ENCODE measurements around the gene PLXDC2.

Gene PLXDC2

DNA sequence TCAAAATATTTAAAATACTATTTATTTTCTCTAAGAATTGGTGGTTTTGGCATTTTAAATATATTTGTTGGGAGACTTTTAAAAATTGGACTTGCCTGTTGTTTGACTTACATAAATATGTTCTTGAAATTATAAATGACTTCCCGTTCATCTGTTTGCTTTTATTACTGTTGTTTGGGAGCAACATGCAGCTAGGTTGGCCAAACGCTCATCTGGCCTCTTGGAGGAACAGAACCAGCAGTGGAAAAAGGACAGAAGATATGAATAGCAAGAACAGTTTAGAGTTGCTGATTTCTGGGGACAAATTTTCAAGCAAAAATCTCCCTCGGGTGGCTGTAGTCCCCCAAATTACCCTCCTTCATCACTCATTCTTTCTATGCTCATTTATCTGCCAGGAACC, 41.6 kb downstream of the PLXDC2 start:
- DNase-seq (ENCODE audit: low read depth in 2 of 2), result no peak

DNA sequence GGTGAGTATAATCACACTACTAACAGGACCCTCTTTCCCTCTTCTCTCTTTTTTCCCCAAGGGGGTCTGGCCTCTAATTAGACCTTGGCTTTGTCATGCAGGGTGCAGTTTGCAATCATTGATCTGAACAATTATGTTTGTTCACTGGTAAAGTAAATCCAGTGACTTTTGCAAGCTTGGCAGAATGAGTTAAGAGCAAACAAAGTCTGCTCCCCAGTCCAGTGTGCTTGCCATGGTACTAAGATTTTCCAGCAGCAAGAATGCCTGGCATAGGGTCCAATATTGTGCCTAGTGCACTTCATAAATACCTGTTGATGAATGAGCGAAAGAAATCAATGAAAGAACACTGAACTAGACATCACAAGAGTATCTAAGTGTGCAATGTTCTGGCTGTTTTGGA, 43.9 kb downstream of the PLXDC2 start:
- no peak for DNase-seq (ENCODE audit: low read depth in 2 of 2)

DNA sequence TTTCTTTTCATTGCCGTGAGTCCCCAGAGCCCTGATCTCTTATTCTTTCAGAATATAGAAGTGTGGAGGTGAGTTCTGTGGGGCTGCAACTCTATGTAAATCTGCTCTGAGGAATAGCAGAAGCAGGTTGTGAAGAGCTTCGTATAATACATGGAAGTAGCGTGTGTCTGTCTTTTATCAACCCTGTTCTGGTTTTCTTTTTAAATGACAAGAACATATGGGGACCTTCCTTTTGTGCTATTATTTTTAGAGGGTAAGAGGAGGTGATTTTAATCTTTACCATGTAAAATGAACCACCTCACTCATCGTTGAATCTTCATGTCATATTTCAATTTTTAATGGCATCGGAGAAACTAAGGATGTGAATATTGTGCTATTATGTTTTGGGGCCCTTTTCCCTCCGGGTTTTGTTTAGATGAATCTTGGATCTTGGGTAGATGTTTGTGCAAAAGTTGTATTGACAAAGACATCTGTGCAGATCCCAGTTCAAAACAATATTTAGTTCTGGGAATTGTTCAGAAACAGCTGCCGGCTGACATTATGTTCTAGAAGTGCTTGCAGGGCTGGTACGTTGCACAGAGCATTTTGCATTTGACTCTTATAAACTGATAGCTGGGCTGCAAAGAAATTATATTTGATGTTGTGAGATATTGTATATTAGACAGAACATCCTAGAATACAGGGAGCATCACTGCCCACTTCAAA, 46.7 kb downstream of the PLXDC2 start:
- no peak for DNase-seq (ENCODE audit: low read depth in 2 of 2)

DNA sequence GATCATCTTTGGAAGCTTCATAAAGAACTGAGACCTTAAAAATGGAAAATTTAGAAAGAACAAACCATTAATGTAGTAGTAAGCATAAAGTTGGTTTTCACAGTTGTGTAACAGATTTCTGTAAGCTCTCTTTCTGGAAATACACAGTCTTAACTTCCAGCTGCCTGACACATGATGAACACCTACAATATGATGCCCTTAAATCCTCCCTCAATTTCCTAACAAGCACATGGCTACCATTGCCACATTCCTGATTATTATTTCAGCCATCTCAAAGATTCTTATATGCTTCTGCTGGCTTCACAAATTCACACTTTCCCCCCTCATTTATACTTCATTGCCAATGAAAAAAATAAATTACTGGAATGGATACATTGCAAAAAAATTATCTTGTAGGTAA, 49.4 kb downstream of the PLXDC2 start:
- no peak for DNase-seq (ENCODE audit: low read depth in 2 of 2)

DNA sequence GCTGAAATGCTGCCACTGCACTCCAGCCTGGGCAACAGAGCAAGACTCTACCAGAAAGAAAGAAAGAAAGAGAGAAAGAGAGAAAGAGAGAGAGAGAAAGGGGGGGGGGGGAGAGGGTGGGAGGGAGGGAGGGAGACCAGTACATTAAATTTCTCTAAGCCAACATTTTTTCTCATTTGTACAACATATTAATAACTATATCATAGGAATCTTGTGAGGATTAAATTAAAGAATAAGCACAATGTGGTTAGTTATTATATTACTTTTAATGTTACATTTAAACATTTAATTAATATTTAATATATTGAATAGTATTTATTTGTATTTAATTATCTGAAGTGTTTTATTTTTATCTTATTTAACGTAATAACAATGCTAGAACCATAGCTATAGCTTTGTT, 53.1 kb downstream of the PLXDC2 start:
- no peak for DNase-seq (ENCODE audit: low read depth in 2 of 2)

DNA sequence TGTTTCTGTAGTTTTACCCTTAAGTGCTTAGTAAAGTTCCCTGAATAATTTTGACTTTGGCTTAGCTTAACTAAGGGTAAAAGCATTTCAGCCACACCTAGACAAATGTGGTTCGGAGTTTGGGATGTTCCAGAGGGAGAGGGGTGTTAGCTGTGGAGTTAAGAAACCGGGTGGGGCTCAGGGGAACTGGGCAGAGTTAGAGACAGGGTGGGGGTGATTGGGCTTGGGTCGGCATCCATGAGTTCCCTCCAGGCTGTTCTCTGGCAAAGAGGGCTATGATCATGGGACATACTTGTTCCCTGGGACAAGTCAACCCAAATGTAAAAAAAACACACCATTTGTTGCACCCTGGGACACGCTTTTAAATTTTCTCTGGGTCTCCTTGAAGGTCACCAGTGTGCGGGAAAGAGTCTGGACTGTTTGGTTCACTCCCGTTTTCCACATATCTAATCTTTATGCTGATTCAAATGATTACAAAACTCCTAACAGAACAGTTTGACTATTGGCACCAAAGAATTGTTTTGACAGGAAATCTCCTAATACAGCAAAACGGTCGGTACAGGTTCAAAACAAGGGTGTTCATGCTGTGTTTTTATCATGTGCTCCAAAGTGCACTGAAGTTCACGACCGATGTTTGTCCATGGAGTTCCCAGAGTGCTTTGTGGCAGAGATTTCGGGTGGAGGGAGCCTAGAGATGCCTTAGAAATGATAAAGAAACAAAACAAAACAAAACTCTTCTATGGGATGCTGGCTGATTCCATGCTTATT, 56.5 kb downstream of the PLXDC2 start:
- DNase-seq (ENCODE audit: low read depth in 2 of 2), result no peak

DNA sequence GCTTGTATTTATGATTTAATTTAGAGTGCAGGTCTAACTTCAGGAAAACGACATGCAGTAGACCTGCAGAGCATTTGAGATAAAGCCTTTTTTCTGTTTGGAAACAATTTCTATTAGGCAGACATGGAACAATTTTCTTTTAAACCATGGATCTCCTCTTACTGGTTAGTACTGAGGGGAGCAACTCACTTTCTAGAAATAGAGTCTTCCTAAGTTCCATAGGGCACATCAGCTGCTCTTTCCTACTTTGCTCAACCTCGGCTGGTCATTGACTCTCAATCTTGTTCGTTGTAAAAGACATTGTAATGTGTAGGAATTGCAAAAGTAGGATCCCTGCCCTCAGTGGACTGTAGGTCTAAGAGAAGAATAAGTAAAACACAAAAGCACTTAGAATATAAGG, 58.0 kb downstream of the PLXDC2 start:
- DNase-seq (ENCODE audit: low read depth in 2 of 2), result no peak

DNA sequence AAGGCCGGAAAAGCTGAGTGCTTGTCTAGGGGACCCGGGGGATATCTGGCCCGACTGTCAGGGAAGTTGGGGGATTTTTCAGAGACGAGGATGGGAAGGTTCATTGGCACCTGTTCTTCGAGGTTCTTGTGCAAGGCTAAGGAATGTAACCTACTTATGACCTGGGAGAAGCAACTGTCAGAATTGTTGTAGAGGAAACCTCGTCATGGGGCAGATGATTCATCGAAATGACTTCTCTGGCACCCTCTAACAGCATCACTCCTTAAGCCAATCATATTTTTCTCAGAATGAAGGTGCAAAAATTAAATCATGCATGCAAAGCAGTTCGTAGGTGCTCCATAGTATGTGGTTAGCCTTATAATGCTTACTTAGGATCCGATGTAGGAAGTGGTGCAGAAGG, 58.6 kb downstream of the PLXDC2 start:
- DNase-seq (ENCODE audit: low read depth in 2 of 2), result no peak

DNA sequence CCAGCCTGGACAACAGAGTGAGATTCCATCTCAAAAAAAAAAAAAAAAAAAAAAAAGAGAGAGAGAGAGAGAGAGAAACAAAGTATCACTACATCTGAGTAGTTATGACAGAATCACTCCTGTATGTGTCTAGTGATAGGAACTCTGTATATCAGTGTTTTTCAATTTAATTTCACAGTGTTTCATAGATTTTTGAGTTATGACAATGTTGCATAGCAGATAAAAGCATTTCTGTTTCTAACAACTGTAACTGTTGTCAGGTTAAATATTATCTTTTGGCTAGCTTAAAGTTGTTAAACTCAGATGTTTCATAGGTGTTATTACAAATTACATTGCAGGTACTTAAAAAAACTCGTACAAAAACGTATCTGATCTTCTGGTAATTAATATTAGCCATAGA, 60.3 kb downstream of the PLXDC2 start:
- DNase-seq (ENCODE audit: low read depth in 2 of 2), result no peak

DNA sequence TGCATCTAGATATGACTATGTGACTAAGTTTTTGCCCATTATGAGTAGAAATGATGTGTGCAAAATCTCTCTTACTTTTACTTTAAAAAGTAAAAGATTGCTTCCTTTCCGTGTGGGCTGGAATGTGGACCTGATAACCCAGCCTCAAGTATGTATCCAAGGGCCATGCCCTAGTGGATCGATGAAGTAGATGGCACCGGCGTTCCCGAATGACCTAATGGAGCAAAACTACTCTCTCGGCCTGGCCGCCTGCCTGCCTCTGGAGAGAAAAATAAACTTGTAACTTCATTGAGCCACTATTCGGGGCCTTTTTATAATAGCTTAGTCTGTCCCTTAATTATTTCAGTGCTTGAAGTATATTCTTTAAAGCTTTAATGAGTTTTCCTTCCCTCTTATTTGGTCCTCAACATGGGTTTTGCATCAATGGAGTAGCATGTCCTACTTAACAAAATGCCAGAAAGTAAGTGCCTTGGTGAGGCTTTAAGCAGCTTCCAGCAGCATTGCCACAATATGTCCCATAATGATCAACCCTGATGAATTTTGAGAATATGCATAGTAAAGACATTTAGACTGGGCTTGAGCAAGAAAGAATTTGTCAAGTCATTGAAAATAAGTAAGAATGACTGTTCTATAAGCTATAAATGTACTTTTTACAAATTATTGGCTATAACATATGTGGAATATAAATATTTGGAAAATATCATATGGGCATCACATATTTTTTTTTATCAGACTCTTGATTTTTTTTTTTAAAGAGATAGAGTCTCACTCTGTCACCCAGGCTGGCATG, 61.4 kb downstream of the PLXDC2 start:
- no peak for DNase-seq (ENCODE audit: low read depth in 2 of 2)

DNA sequence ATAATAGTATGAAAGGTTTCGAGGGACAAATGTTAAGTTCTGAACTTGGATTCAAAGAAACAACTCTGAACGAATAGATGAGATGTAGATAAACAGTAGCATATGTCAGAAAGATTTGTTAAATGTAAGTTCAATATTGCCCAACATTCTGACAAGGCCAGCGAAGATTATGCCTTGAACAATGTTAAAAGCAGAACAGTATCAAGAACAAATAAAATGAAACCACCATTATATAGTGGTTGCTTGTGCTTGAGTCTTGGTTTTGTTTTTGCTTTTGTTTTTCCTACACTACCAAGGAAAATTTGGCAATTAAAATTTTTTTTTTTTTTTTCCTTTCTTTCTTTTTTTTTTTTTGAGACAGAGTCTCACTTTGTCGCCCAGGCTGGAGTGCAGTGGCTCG, 66.4 kb downstream of the PLXDC2 start:
- no peak for DNase-seq (ENCODE audit: low read depth in 2 of 2)

DNA sequence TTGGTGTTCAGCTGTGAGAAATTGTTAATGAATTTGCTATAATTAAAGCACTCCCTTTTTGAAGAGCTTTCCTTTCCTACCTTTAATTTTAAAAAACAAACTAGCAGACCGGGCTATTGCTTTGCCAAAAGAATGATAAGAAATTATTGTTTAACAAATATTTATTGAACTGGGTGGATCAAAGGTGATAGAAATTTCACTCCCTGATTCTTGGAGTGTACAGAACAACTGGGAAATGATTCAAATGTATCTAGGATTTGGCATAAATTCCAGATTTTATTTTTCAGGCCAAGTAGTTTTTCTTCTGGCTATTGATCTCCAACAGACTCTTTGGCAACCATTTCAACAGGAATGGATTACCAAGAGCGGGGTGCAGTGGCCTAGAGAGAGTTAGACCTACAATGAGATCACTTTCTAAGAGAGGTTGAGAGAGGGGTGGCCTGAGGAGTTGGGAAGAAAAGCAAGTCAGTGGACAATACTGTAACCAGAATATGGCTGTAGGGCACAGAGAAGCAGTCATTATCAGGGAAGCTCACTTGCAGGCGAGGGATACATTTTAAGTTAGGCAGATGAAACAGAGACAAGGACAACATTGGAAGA, 71.9 kb downstream of the PLXDC2 start:
- DNase-seq (ENCODE audit: low read depth in 2 of 2), result no peak

DNA sequence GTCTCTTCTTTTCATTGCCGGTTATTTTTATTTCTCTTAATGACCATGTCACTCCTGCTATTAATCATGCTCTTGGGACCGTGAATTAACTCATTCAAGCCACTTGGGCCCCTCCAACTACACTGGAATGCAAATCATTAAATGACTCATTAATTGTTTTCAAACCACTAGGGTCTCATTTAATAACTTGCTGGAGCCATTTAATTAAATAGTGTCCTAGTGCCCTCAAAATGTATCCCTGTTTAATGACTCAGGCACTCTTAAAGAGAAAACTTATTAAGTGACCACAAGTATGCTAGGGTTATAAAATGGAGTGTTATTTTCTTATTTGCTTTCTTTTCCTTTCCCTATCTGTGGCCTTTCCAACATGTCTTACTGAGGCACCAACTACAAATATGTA, 73.0 kb downstream of the PLXDC2 start:
- no peak for DNase-seq (ENCODE audit: low read depth in 2 of 2)

DNA sequence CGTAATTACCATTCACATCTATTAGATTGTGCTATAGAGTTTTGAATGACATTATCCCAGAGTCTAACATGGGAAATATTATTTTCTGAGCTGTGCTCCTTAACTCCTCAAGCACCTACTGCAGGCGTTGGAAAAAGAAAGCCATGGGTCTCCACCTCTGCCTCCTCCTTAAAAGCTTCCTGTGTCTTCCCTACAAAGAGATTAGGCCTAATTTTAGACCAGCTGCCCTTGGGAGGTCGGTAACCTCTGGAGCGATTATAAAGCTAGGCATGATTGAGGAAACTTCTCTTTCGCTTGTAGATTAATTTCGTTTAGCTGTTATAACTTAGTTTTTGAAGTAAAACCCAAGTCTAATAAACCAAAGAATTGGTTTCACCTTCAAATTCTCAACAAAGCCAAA, 75.2 kb downstream of the PLXDC2 start:
- DNase-seq (ENCODE audit: low read depth in 2 of 2), result no peak

DNA sequence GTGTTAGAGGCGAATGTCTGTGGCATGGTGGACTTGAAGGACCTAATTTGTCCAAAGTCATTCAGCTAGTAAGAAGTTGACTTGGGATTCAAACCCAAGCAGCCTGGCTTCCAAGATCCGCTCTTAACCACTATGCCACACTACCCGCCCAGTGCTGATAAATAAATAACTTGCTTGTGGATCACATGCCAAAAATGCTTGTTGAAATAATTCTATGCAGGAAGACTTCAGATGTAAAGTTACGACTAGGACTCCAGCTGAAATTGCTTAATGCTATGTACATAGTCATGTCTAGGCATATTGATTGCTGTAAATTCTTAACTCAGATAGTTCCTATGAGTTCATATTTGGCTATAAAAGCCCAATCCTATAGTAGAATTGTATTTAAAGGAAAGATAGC, 76.0 kb downstream of the PLXDC2 start:
- no peak for DNase-seq (ENCODE audit: low read depth in 2 of 2)

DNA sequence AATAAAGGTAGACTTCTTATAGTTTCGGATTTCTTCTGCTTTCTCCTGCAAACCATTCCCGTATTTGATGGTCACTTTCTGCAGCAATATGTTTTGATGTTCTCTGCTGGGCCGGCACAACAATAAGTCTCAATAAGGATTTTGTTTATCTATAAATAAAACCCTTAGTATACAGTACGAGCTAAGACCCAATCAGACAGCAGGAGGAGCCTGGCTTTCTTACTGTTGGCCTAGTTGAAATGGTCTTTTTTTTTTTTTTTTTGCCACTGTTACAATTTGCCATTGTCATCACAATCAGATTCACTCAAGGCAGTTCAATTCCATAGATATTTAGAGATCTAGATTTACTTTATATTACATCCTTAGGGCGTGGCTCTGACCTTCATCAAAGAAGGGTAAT, 76.4 kb downstream of the PLXDC2 start:
- DNase-seq (ENCODE audit: low read depth in 2 of 2), result no peak

DNA sequence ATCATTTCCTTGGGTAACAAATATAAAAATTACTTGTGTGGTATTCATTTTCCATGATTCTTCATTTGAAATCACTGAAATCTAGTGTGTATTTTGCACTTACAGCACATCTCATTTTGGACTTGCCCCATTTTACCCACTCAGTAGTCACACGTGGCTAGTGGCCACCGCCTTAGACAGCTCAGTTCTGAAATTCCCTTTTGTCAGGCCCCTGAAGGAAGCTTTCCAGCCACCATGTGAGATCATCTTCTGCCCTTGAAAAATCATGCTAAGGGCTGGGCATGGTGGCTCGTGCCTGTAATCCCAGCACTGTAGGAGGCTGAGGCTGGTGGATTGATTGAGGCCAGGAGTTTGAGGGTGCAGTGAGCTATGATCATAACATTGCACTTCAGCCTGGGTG, 79.3 kb downstream of the PLXDC2 start:
- DNase-seq (ENCODE audit: low read depth in 2 of 2), result no peak

DNA sequence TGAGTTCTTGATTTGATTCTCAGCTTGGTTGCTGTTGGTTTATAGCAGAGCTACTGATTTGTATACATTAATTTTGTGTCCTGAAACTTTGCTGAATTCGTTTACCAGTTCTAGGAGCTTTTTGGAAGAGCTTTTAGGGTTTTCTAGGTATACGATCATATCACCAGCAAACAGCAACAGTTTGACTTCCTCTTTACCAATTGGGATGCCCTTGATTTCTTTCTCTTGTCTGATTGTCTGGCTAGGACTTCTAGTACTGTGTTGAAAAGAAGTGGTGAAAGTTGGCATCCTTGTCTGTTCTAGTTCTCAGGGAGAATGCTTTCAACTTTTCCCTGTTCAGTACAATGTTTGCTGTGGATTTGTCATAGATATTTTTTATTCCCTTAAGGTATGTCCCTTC, 86.2 kb downstream of the PLXDC2 start:
- no peak for DNase-seq (ENCODE audit: low read depth in 2 of 2)

DNA sequence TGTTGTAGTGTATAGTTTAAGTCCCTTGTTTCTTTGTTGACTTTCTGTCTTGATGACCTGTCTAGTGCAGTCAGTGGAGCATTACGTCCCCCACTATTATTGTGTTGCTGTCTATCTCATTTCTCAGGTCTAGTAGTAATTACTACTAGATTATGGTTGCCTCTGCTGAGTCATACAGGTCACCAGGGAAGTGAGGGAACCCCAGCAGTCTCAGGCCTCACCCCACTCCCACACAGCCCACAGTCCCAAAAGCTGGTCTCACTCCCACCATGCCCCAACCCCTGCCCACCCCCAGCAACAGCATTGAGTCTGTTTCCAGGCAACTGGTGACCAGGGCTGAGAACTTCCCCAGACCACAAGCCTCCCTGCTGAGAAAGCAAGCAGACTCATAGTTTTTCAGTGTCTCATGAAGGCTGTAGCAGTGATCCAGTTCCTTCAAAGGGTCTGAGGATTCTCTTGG, 88.0 kb downstream of the PLXDC2 start:
- DNase-seq (ENCODE audit: low read depth in 2 of 2), result no peak

DNA sequence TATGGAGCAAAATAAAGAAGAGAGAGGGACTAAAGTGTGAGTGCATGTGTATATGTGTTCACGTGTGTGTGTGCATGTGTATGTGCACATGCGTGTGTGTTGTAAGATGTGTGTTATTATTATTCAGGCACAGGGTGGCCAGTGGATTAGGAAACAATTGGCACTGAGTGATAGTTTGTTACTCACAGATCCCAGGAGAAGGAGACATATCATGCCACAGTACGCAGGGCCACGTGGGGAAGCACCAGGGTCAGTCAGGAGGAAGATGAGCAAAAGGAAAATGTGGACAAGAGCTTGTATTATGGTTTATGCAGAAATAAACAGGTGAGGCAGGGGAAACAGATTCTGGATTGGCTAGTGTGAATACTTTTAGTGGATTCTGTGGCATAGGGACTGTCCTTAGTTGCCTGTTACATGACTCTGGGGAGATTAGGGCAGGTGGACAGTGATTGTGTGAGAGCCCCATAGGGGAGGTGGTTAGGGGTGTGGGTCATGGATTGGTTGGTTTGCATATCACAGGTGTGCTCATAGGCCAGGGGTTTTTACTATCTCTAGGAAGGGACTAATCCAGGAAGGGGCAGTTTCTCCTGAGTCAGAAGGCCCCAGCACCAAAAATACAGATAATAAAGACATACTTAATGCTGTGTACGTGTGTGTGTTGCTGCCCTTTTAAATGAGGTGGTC, 90.0 kb downstream of the PLXDC2 start:
- no peak for DNase-seq (ENCODE audit: low read depth in 2 of 2)

DNA sequence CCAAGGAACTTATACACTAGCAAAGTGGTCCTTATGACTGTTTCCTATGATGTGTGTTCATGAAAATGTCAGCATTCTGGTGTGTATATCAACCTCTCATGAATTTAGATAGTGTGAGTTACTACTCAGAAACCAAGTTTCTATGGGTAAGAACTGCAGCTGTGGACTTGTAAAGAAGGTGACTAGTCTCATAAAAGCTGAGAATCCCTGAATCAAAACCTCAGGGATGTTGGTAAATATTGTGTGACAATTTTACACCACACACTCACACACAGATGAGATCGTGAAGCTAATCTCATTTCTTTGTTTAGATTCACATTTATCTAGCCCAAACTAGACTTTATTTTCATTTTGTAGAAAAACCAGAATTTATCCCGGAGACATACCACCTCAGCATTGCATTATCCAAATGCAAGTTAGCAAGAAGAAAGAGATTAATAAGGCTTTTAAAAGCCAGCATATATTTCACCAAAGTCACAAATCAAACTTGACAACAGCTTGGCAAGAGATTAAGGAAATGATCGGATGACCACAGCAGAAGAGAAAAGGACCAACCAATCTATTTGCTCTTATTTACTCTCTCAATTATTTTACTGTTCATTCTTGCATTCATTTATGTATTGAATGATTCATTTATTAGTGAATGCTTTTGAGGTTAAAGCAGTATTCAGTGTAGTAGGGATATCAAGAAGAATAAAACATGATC, 92.9 kb downstream of the PLXDC2 start:
- no peak for DNase-seq (ENCODE audit: low read depth in 2 of 2)
